ENCODE data around the gene COL17A1.

Gene COL17A1

DNA sequence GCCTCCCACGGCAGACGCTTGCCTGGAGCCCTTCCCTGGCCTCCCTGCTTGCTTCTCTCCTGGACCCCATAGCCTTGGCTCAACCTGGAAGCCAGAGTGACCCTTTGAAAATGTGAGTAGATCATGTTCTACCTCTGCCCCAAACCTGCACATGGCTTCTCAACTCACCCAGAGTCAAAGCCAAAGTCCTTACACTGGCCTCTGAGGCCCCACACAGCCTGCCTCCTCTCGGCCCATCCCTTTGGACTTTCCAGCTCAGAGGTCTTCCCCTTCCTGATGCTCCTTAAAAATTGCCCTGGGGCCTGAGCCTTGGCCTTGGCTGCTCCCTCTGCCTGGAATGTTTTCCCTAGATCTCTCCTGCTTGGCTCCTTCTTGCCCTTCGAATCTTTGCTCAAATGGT lies 32.5 kb downstream of the COL17A1 start:
- TF ChIP-seq YY1 (IDR thresholded peaks at IDR 0.05; ENCODE audit: low read depth) (no peak), ZBTB7A (IDR thresholded peaks at IDR 0.05; ENCODE audit: low read depth) (no peak), TAF1 (IDR thresholded peaks at IDR 0.05; ENCODE audit: low read depth) (no peak), TEAD4 (IDR thresholded peaks at IDR 0.05) (no peak), EGR1 (IDR thresholded peaks at IDR 0.05) (no peak), TCF12 (IDR thresholded peaks at IDR 0.05; ENCODE audit: low read depth) (no peak), EP300 (IDR thresholded peaks at IDR 0.05; ENCODE audit: borderline replicate concordance) (no peak), RAD21 (IDR thresholded peaks at IDR 0.05; ENCODE audit: low read depth) (no peak), CREB1 (IDR thresholded peaks at IDR 0.05; ENCODE audit: low read depth) (no peak), FOXM1 (IDR thresholded peaks at IDR 0.05; ENCODE audit: borderline replicate concordance, low read depth) (no peak), NFIC (IDR thresholded peaks at IDR 0.05) (no peak), CEBPB (IDR thresholded peaks at IDR 0.05) (no peak)
- TF ChIP-seq, protein P1, sequence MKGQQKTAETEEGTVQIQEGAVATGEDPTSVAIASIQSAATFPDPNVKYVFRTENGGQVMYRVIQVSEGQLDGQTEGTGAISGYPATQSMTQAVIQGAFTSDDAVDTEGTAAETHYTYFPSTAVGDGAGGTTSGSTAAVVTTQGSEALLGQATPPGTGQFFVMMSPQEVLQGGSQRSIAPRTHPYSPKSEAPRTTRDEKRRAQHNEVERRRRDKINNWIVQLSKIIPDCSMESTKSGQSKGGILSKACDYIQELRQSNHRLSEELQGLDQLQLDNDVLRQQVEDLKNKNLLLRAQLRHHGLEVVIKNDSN (IDR thresholded peaks at IDR 0.05), result no peak
- TF ChIP-seq, protein P2, sequence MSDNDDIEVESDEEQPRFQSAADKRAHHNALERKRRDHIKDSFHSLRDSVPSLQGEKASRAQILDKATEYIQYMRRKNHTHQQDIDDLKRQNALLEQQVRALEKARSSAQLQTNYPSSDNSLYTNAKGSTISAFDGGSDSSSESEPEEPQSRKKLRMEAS (IDR thresholded peaks at IDR 0.05), result no peak
- TF ChIP-seq, protein P3, sequence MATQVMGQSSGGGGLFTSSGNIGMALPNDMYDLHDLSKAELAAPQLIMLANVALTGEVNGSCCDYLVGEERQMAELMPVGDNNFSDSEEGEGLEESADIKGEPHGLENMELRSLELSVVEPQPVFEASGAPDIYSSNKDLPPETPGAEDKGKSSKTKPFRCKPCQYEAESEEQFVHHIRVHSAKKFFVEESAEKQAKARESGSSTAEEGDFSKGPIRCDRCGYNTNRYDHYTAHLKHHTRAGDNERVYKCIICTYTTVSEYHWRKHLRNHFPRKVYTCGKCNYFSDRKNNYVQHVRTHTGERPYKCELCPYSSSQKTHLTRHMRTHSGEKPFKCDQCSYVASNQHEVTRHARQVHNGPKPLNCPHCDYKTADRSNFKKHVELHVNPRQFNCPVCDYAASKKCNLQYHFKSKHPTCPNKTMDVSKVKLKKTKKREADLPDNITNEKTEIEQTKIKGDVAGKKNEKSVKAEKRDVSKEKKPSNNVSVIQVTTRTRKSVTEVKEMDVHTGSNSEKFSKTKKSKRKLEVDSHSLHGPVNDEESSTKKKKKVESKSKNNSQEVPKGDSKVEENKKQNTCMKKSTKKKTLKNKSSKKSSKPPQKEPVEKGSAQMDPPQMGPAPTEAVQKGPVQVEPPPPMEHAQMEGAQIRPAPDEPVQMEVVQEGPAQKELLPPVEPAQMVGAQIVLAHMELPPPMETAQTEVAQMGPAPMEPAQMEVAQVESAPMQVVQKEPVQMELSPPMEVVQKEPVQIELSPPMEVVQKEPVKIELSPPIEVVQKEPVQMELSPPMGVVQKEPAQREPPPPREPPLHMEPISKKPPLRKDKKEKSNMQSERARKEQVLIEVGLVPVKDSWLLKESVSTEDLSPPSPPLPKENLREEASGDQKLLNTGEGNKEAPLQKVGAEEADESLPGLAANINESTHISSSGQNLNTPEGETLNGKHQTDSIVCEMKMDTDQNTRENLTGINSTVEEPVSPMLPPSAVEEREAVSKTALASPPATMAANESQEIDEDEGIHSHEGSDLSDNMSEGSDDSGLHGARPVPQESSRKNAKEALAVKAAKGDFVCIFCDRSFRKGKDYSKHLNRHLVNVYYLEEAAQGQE (IDR thresholded peaks at IDR 0.05; ENCODE audit: low read depth), result no peak

DNA sequence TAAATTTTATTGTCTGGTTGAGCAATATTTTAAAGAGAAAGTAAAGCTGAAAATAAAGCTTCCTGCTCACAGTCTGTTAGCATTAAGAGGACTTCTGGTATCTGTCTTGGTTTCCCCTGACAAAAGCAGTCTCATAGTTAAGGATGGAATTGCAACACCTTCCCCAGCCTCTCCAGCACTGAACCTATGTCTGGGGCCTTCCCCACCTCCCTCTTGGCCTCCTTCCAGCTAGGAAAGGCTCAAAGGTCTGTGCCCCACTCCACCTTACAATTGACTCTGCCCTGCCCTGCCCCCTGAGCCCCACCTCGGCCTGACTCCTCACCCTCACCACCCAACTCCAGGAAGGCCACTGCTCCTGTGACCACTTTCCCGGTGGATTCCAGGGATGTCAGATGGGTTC lies 33.2 kb downstream of the COL17A1 start:
- no peak for TF ChIP-seq RAD21 (IDR thresholded peaks at IDR 0.05; ENCODE audit: low read depth)
- TF ChIP-seq TCF12 (IDR thresholded peaks at IDR 0.05; ENCODE audit: low read depth), result no peak
- TF ChIP-seq, protein P2 (IDR thresholded peaks at IDR 0.05), result no peak
- TF ChIP-seq TAF1 (IDR thresholded peaks at IDR 0.05; ENCODE audit: low read depth), result no peak
- TF ChIP-seq EP300 (IDR thresholded peaks at IDR 0.05; ENCODE audit: borderline replicate concordance), result no peak
- no peak for TF ChIP-seq ZBTB7A (IDR thresholded peaks at IDR 0.05; ENCODE audit: low read depth)

DNA sequence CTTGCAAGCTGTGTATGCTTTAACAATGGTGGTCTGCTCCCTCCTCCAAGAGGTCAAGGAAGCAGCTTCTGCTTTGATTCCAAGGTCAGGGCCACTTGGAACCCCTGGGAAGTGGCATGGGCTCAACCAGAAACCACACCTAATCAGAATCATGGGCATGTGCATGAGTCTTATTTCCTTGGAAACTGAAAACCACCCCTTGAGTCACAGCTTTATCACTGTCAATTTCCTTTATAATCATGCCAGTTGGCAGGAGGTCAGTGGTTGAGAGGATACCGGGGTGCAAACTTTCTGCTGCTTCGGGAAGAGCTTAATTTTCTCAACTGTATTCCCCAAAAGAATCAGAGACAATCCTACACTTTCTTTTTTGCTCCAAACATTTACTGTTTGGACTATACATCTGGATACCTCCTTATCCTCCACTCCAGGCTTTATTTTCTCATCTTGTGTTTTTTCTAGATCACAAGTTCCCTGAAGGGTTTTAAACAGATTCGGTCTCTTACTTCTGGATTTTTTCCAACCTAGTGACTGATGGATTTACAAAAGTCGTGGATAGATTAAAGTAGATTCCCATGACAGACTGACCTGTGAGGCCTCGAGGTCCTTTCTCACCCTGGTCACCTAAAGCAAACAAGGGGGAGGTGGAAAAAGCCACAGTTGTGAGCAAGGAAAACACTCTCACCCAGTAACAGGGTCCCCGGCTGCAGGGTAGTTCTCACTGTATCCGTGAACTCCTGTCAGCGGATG lies 36.0 kb downstream of the COL17A1 start:
- TF ChIP-seq, protein P3 (IDR thresholded peaks at IDR 0.05; ENCODE audit: low read depth), result no peak
- TF ChIP-seq TCF12 (IDR thresholded peaks at IDR 0.05; ENCODE audit: low read depth) (no peak), EP300 (IDR thresholded peaks at IDR 0.05; ENCODE audit: borderline replicate concordance) (no peak), YY1 (IDR thresholded peaks at IDR 0.05; ENCODE audit: low read depth) (no peak), TAF1 (IDR thresholded peaks at IDR 0.05; ENCODE audit: low read depth) (no peak), CEBPB (IDR thresholded peaks at IDR 0.05) (no peak), RAD21 (IDR thresholded peaks at IDR 0.05; ENCODE audit: low read depth) (no peak), ZBTB7A (IDR thresholded peaks at IDR 0.05; ENCODE audit: low read depth) (no peak), TEAD4 (IDR thresholded peaks at IDR 0.05) (no peak)
- TF ChIP-seq, protein P2 (IDR thresholded peaks at IDR 0.05), result no peak
- TF ChIP-seq, protein P1 (IDR thresholded peaks at IDR 0.05), result no peak

DNA sequence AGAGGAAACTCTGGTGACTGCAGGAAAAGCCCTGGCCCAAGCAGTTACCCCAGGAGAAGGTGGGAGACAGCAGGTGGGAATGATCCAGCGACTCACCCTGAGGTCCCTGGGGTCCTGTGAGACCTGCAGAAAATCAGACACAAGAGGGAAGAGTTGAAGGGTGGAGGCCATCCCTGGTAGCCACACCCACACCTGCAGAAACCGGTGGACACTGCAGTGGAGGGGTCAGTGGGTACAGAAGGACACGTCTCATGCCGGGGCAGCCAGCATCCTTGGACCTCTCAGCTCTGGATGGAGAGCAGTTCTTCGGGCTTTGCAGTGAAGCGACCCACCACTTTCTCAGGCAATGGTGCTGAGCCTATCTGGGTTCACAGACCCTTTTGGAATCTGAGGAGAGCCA lies 39.0 kb downstream of the COL17A1 start:
- TF ChIP-seq TCF12 (IDR thresholded peaks at IDR 0.05; ENCODE audit: low read depth) (no peak), RAD21 (IDR thresholded peaks at IDR 0.05; ENCODE audit: low read depth) (no peak), CEBPB (IDR thresholded peaks at IDR 0.05) (no peak), EP300 (IDR thresholded peaks at IDR 0.05; ENCODE audit: borderline replicate concordance) (no peak), YY1 (IDR thresholded peaks at IDR 0.05; ENCODE audit: low read depth) (no peak), NFIC (IDR thresholded peaks at IDR 0.05) (no peak), TEAD4 (IDR thresholded peaks at IDR 0.05) (no peak), FOXM1 (IDR thresholded peaks at IDR 0.05; ENCODE audit: borderline replicate concordance, low read depth) (no peak), TAF1 (IDR thresholded peaks at IDR 0.05; ENCODE audit: low read depth) (no peak), EGR1 (IDR thresholded peaks at IDR 0.05) (no peak)
- TF ChIP-seq, protein P2 (IDR thresholded peaks at IDR 0.05), result no peak

All from Ishikawa (cell line).